Umbilical cord (tissue), 2 donors: ENCODE measurements around the gene BDKRB1. TPM values are rescaled to one million over a fixed set of nuclear protein-coding genes. Genes with fewer than 3 reads are reported as not detected.

Source experiments
- DNase-seq: peaks from one replicate; pipeline ENCODE4 v3.0.0-alpha.2; 2015; ENCODE audit warnings: low spot score
- total RNA-seq: library from RNA; depleted of rRNA; stranded (reverse); fragments of >200 nt; gene quantifications from one replicate; pipeline ENCODE4 v1.2.3, GENCODE V29; 2014; ENCODE audit warnings: low replicate concordance; ENCODE audit not compliant: insufficient read depth

BDKRB1 gene
- total RNA-seq = 16.6 TPM

- DNase-seq = peak; percentile 98
Observed at GRCh38 chr14:96255501-96256366, at the start of gene BDKRB1. BDKRB1 (plus strand) TSS chr14:96256210; CDS start chr14:96263683, 7,473 bp downstream.

- peak; percentile 39 for DNase-seq
Observed at GRCh38 chr14:96206461-96206860, 49.5 kb upstream of the BDKRB1 start.

GRCh38 chr14:96207686-96208085 lies 48.3 kb upstream of the BDKRB1 start:
- no peak for DNase-seq

- DNase-seq = no peak
Observed at GRCh38 chr14:96208739-96209138, 47.3 kb upstream of the BDKRB1 start.

- no peak for DNase-seq
Observed at GRCh38 chr14:96212140-96212539, 43.9 kb upstream of the BDKRB1 start.

- no peak for DNase-seq
Observed at GRCh38 chr14:96212896-96213295, 43.1 kb upstream of the BDKRB1 start.

- no peak for DNase-seq
Observed at GRCh38 chr14:96213871-96214465, 42.0 kb upstream of the BDKRB1 start.

GRCh38 chr14:96214793-96215192 lies 41.2 kb upstream of the BDKRB1 start:
- DNase-seq = no peak

- peak; percentile 46 for DNase-seq
Observed at GRCh38 chr14:96215452-96216244, 40.4 kb upstream of the BDKRB1 start.

GRCh38 chr14:96216627-96217026 lies 39.4 kb upstream of the BDKRB1 start:
- no peak for DNase-seq

GRCh38 chr14:96217376-96217913 lies 38.6 kb upstream of the BDKRB1 start:
- no peak for DNase-seq

GRCh38 chr14:96221109-96221650 lies 34.8 kb upstream of the BDKRB1 start:
- DNase-seq = no peak

- no peak for DNase-seq
Observed at GRCh38 chr14:96221841-96222240, 34.2 kb upstream of the BDKRB1 start.

- DNase-seq = peak; percentile 27
Observed at GRCh38 chr14:96224480-96225096, 31.4 kb upstream of the BDKRB1 start.

- no peak for DNase-seq
Observed at GRCh38 chr14:96225213-96225612, 30.8 kb upstream of the BDKRB1 start.

GRCh38 chr14:96225745-96226151 lies 30.3 kb upstream of the BDKRB1 start:
- DNase-seq = peak; percentile 72

- no peak for DNase-seq
Observed at GRCh38 chr14:96227428-96227827, 28.6 kb upstream of the BDKRB1 start.

GRCh38 chr14:96229315-96229714 lies 26.7 kb upstream of the BDKRB1 start:
- DNase-seq = no peak

- peak; percentile 38 for DNase-seq
Observed at GRCh38 chr14:96231056-96231455, 25.0 kb upstream of the BDKRB1 start.

GRCh38 chr14:96231526-96232130 lies 24.4 kb upstream of the BDKRB1 start:
- peak; percentile 15 for DNase-seq

GRCh38 chr14:96232506-96232905 lies 23.5 kb upstream of the BDKRB1 start:
- no peak for DNase-seq
